NCI-H510A treated with DMSO at 0.1 percent for 48 hours (cell line): ENCODE results near the gene NFIB.
A peak's percentile ranks its signal among the peaks of the same experiment; 100 is the strongest.

ENCODE experiments used
- DNase-seq: peaks from one replicate; lab custom pipeline; 2025; lab: John Stamatoyannopoulos, UW

Gene NFIB

DNA sequence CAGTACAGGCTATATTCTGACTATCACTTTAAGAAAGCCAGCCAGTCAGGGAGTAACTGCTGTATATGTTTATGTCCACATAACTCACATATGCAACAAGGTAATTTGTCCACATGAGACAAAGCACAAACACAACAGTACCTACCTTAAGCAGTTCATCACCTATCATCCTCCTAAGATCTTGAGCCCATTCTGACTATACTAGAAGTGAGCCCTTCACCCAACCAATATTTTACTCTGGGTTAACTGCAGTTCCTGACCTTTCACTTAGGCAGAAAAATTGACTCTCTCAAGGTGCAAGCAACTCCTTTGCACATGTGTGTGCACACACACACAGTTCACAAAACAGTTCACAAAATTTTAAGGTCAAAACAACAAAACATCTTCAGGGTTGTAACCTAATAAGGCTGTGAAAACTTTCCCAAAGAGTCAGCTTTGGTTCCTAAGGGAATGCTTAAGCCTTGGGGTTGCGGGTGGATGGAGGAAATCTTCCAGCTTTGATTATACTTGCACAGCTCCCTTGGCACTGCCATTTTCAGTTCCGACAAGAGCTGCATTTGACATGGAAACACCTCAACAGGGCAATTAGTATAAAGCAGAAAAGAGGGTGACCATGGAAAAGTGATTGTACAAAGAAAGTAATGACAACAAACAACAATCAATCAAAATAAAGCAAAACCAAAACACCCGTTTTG is 215.3 kb downstream of the NFIB start:
- DNase-seq = no peak

- peak; percentile 51 for DNase-seq
These were observed 216.1 kb downstream of the NFIB start for GRCh38 chr9:14097666-14098415.

- DNase-seq = peak; percentile 63
These were observed 216.7 kb downstream of the NFIB start for GRCh38 chr9:14097215-14097614.

GRCh38 chr9:14096258-14096922 is 217.6 kb downstream of the NFIB start:
- peak; percentile 90 for DNase-seq

GRCh38 chr9:14095277-14095676 is 218.7 kb downstream of the NFIB start:
- DNase-seq = peak; percentile 38

DNA sequence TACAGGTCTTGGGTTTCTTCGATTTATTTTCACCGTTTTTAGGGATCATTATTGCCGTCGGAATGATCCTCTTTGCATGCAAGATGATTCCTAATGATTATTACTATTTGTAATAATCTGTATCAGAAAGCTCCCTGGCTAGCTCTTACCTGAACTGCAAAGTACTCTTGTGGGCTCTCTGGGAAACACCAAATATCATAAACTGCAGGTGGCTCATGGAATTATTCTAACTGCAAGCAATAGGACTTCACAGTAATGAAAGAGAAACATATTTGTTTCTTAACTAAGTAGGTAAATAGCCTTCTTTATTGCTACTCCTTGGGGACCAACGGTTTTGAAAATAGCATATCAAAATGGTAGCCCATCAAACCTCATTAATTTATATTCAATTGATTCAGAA is 219.4 kb downstream of the NFIB start:
- DNase-seq = peak; percentile 69

- no peak for DNase-seq
These were observed 221.6 kb downstream of the NFIB start for GRCh38 chr9:14092344-14092743.

GRCh38 chr9:14089051-14089803 is 224.7 kb downstream of the NFIB start:
- no peak for DNase-seq

DNA sequence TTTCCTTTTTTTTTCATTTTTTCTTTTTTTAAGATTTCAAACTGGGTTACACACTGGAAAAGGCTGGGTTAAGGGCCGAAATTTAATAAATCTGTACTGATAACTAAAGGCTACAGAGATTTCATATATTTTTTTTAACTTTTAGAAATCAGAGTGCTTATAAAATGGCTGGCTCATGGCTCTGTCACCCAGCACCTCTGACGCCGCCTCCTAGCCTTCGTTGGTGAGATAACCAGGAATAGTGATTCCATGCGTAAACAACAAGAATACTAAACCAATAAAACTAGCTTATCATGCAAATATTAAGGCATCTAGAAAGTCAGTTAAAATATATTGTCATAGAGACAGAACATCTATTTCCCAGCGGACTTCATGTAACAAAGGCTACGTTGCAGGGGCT is 226.4 kb downstream of the NFIB start:
- no peak for DNase-seq

DNA sequence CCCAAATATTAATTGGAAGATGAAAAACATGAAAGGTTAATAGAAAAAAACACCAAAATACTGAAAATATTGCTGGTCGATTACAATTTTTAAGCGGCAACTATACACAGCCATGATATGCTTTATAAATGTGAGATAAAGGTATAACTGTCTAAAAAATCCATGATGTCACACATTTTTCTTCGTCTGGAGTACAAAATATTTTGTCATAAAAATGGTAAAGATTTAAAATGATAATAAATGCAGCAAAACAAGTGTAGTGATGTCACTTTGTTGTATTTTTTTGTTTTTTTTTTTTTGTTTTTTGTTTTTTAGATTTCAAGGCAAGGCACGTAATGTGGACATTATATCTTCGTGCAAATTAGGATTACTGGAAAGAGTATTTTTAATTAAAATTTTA is 227.4 kb downstream of the NFIB start:
- DNase-seq = no peak

- DNase-seq = no peak
These were observed 228.1 kb downstream of the NFIB start for GRCh38 chr9:14085810-14086209.

DNA sequence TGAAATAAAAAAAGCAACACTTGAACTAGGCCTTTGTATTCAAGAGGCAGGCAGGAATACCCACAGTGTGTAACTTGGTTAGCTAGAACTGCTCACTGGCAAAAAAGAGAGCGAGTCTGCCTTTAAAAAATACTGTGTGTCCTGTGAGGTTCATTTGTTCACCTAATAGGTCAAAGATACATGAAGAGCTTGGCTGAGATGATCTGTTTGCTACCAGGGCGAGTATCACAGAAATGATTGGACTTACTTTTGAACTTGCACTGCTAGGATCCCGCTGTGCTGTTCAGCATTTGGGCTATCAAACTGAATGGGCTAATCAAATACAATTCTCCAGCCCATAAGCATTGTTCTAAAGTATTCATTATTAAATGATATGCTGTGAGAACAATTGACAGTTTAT is 229.1 kb downstream of the NFIB start:
- DNase-seq = no peak

DNA sequence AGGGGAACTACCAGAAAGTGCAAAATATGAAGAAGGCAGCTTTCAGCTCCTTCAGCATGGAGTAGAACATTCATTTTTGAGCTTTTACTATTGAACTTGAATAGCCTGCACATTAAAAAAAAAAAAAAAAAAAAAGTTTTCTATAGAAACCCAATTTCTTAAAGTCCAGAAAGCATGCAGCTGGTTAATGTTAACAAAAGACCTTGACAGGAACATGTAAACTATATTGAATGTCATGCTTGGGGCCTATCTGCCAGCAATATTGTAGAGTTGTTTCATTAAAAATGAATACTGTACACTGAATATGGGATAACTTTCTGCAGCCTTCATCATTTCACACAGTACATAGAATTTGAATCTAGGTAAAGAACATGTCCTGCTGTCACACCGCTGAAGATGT is 230.6 kb downstream of the NFIB start:
- DNase-seq = no peak

- DNase-seq = no peak
These were observed 231.2 kb downstream of the NFIB start for GRCh38 chr9:14082732-14083131.

- DNase-seq = no peak
These were observed 232.2 kb downstream of the NFIB start for GRCh38 chr9:14081745-14082144.

GRCh38 chr9:14080959-14081542 is 232.9 kb downstream of the NFIB start:
- no peak for DNase-seq

- DNase-seq = no peak
These were observed 234.5 kb downstream of the NFIB start for GRCh38 chr9:14079440-14079839.

GRCh38 chr9:14077672-14078071 is 236.3 kb downstream of the NFIB start:
- DNase-seq = no peak

DNA sequence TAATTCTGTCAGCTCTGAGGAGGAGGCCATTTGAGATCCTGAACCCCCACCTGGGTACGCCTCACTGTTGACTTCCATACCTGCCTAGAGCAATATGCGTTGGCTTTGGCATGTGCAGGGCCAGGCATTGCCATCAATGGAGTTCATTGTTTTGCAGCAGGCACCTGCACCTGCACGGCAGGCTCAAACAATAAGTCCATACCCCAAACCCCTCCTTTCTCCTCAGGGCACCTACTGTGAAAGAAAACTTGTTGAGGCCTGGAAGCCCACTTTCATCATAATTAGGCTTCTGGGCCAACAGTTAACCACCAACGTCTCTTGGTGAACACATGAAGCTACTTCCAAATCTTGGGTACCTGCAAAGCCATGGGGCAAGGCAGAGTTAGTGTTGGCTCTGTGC is 238.7 kb downstream of the NFIB start:
- DNase-seq = no peak

DNA sequence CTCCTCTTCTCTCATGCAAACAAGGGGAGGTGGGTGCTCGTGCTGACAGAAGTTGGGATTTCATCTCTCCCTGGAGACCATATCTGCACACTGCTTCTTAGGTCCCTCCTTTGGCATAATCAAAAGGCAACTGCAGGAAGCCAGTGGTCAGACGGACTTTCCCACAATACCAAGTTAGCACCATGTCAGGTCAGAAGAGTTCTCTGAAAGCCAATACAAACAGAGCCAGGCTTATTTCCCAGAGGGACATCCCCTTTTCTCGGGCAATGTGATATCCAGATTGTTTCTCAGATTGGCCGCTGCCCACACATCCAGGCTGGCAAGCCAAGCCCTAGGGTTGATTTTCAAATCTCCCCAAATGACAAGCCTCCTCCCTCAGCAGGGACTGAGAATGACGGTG is 241.1 kb downstream of the NFIB start:
- DNase-seq = no peak

- no peak for DNase-seq
These were observed 242.5 kb downstream of the NFIB start for GRCh38 chr9:14071484-14071883.

GRCh38 chr9:14068690-14069089 is 245.3 kb downstream of the NFIB start:
- DNase-seq = no peak
